ENCODE results near the gene PITPNM1.
"Not testable (repeated sequence)": the region's sequence is repeated elsewhere in the genome, so short reads cannot be mapped to it uniquely, and the experiment has no call there.

The PITPNM1 gene

DNA sequence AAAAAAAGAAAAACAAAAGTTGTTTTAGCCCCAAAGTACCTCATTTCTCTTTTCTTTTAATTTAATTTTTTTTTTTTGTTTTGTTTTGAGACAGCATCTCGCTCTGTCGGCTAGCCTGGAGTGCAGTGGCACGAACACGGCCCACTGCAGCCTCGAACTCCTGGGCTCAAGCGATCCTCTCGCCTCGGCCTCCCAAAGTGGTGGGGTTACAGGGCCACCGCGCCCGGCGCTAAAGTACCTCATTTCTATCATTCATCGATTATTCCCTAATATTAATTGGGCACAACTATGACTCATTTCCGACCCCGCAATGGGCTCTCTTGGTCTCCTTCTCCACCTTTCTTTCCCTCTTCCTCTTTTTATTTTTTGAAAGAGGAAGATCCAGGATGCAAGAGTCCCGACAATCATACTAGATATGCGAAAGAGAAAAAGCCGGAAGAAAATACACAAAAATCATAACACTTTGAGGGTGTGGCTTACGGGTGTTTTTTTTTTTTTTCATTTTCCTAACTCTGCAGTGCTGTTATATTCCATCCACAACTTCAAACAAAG, 22.8 kb downstream of the PITPNM1 start:
- H3K9me3 ChIP-seq (ENCODE audit: insufficient read depth, low read depth, low read length) = no peaks in the 10 kb centered on the region
- TF ChIP-seq EZH2phosphoT487 (IDR thresholded peaks at IDR 0.05; ENCODE audit: borderline replicate concordance) = no peak
- TF ChIP-seq, protein P1, sequence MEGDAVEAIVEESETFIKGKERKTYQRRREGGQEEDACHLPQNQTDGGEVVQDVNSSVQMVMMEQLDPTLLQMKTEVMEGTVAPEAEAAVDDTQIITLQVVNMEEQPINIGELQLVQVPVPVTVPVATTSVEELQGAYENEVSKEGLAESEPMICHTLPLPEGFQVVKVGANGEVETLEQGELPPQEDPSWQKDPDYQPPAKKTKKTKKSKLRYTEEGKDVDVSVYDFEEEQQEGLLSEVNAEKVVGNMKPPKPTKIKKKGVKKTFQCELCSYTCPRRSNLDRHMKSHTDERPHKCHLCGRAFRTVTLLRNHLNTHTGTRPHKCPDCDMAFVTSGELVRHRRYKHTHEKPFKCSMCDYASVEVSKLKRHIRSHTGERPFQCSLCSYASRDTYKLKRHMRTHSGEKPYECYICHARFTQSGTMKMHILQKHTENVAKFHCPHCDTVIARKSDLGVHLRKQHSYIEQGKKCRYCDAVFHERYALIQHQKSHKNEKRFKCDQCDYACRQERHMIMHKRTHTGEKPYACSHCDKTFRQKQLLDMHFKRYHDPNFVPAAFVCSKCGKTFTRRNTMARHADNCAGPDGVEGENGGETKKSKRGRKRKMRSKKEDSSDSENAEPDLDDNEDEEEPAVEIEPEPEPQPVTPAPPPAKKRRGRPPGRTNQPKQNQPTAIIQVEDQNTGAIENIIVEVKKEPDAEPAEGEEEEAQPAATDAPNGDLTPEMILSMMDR (conservative IDR thresholded peaks at IDR 0.05; ENCODE audit: low read length) = no peak
- H3K9me2 ChIP-seq (replicated peaks; ENCODE audit: low read depth, low read length) = no peaks in the 10 kb centered on the region
- H3K27me3 ChIP-seq (ENCODE audit: insufficient read depth, low read length, poor library complexity, severe bottlenecking) = no peaks in the 10 kb centered on the region
- H3K9ac ChIP-seq (ENCODE audit: low read depth, low read length, poor library complexity, severe bottlenecking) = peak overlapping the region; percentile 94
- peak overlapping the region; percentile 82 for H3K4me3 ChIP-seq (ENCODE audit: low read length, poor library complexity, severe bottlenecking)
- peaks cover 36% of the 10 kb centered on the region for H3K79me2 ChIP-seq (ENCODE audit: insufficient read depth, low read length)
- peak overlapping the region; percentile 88 for H2AFZ ChIP-seq (ENCODE audit: low read length)
- peaks cover 9% of the 10 kb centered on the region for H4K20me1 ChIP-seq (ENCODE audit: insufficient read depth, low read length, poor library complexity, severe bottlenecking)
- H3F3A ChIP-seq (ENCODE audit: low read depth) = no peaks in the 10 kb centered on the region
- H3K4me1 ChIP-seq (ENCODE audit: insufficient read depth, low read length, poor library complexity, severe bottlenecking) = peaks cover 30% of the 10 kb centered on the region
- no peaks in the 10 kb centered on the region; the same call in 1 of the 2 replicates for H3K36me3 ChIP-seq (ENCODE audit: insufficient read depth, low read length)
- H3K4me2 ChIP-seq (ENCODE audit: low read depth, low read length, poor library complexity, severe bottlenecking) = peak overlapping the region; percentile 96

DNA sequence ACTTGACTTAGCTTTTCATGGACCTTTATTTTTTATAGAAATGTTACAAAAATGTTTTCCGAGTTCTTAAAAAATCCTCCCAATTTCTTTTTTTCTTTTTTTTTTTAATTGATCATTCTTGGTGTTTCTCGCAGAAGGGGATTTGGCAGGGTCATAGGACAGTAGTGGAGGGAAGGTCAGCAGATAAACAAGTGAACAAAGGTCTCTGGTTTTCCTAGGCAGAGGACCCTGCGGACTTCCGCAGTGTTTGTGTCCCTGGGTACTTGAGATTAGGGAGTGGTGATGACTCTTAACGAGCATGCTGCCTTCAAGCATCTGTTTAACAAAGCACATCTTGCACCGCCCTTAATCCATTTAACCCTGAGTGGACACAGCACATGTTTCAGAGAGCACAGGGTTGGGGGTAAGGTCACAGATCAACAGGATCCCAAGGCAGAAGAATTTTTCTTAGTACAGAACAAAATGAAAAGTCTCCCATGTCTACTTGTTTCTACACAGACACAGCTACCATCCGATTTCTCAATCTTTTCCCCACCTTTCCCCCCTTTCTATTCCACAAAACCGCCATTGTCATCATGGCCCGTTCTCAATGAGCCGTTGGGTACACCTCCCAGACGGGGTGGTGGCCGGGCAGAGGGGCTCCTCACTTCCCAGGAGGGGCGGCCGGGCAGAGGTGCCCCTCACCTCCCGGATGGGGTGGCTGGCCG, 27.7 kb downstream of the PITPNM1 start:
- not testable (repeated sequence) for H3F3A ChIP-seq (ENCODE audit: low read depth); H2AFZ ChIP-seq (ENCODE audit: low read length); H4K20me1 ChIP-seq (ENCODE audit: insufficient read depth, low read length, poor library complexity, severe bottlenecking); H3K9me2 ChIP-seq (replicated peaks; ENCODE audit: low read depth, low read length); H3K4me1 ChIP-seq (ENCODE audit: insufficient read depth, low read length, poor library complexity, severe bottlenecking); H3K36me3 ChIP-seq (ENCODE audit: insufficient read depth, low read length); H3K4me2 ChIP-seq (ENCODE audit: low read depth, low read length, poor library complexity, severe bottlenecking); H3K79me2 ChIP-seq (ENCODE audit: insufficient read depth, low read length); H3K4me3 ChIP-seq (ENCODE audit: low read length, poor library complexity, severe bottlenecking); H3K9ac ChIP-seq (ENCODE audit: low read depth, low read length, poor library complexity, severe bottlenecking); H3K9me3 ChIP-seq (ENCODE audit: insufficient read depth, low read depth, low read length); H3K27me3 ChIP-seq (ENCODE audit: insufficient read depth, low read length, poor library complexity, severe bottlenecking)

DNA sequence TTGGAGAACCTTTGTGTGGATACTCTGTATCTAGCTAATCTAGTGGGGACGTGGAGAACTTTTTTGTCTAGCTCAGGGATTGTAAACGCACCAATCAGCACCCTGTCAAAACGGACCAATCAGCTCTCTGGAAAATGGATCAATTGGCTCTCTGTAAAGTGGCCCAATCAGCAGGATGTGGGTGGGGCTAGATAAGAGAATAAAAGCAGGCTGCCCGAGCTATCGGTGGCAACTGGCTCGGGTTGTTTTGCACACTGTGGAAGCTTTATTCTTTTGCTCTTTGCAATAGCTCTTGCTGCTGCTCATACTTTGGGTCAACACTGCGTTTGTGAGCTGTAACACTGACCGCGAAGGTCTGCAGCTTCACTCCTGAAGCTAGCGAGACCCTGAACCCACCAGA, 28.5 kb downstream of the PITPNM1 start:
- H3F3A ChIP-seq (ENCODE audit: low read depth); H3K9ac ChIP-seq (ENCODE audit: low read depth, low read length, poor library complexity, severe bottlenecking); H3K4me2 ChIP-seq (ENCODE audit: low read depth, low read length, poor library complexity, severe bottlenecking); H4K20me1 ChIP-seq (ENCODE audit: insufficient read depth, low read length, poor library complexity, severe bottlenecking); H3K36me3 ChIP-seq (ENCODE audit: insufficient read depth, low read length); H3K27me3 ChIP-seq (ENCODE audit: insufficient read depth, low read length, poor library complexity, severe bottlenecking); H3K4me3 ChIP-seq (ENCODE audit: low read length, poor library complexity, severe bottlenecking); H3K9me3 ChIP-seq (ENCODE audit: insufficient read depth, low read depth, low read length); H3K4me1 ChIP-seq (ENCODE audit: insufficient read depth, low read length, poor library complexity, severe bottlenecking); H2AFZ ChIP-seq (ENCODE audit: low read length); H3K79me2 ChIP-seq (ENCODE audit: insufficient read depth, low read length); H3K9me2 ChIP-seq (replicated peaks; ENCODE audit: low read depth, low read length): not testable (repeated sequence)

DNA sequence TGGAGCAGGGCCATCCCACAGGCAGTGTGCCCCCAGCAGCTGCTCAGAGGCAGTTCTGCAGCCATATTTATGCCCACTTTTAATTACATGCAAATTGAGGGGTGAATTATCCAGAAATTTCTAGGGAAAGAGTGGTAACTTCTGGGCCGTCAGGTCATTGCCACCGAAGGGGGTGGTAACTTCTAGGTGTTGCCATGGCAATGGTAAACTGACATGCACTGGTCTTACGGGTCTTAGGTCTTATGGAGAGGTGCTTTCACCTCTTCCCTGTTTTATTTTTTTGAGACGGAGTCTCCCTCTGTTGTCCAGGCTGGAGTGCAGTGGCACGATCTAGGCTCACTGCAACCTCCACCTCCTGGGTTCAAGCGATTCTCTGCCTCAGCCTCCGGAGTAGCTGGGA, 32.3 kb downstream of the PITPNM1 start:
- Histone ChIP-seq H2AFZ (ENCODE audit: low read length) (no peak overlapping the region), H4K20me1 (ENCODE audit: insufficient read depth, low read length, poor library complexity, severe bottlenecking) (no peaks in the 10 kb centered on the region), H3K79me2 (ENCODE audit: insufficient read depth, low read length) (peaks cover 11% of the 10 kb centered on the region; the same call in 1 of the 2 replicates), H3K4me2 (ENCODE audit: low read depth, low read length, poor library complexity, severe bottlenecking) (no peak overlapping the region), H3K4me1 (ENCODE audit: insufficient read depth, low read length, poor library complexity, severe bottlenecking) (peaks cover 15% of the 10 kb centered on the region), H3K9me2 (replicated peaks; ENCODE audit: low read depth, low read length) (no peaks in the 10 kb centered on the region), H3K36me3 (ENCODE audit: insufficient read depth, low read length) (no peaks in the 10 kb centered on the region), H3K9me3 (ENCODE audit: insufficient read depth, low read depth, low read length) (no peaks in the 10 kb centered on the region), H3K27me3 (ENCODE audit: insufficient read depth, low read length, poor library complexity, severe bottlenecking) (no peaks in the 10 kb centered on the region), H3K9ac (ENCODE audit: low read depth, low read length, poor library complexity, severe bottlenecking) (no peak overlapping the region), H3K4me3 (ENCODE audit: low read length, poor library complexity, severe bottlenecking) (no peak overlapping the region), H3F3A (ENCODE audit: low read depth) (no peaks in the 10 kb centered on the region)
- TF ChIP-seq, protein P1 (conservative IDR thresholded peaks at IDR 0.05; ENCODE audit: low read length) = no peak
- TF ChIP-seq EZH2phosphoT487 (IDR thresholded peaks at IDR 0.05; ENCODE audit: borderline replicate concordance) = no peak

Data from Loucy (cell line).